Hematopoietic multipotent progenitor cell treated with erythropoietin and hydrocortisone succinate and interleukin-3 and kit ligand, for 15 days (in vitro differentiated cells): Measurements from ENCODE around the gene SAGE1.
"Not testable (repeated sequence)": the region's sequence is repeated elsewhere in the genome, so short reads cannot be mapped to it uniquely, and the experiment has no call there.

Experiments
- DNase-seq: peaks from one replicate; pipeline ENCODE4 v3.0.0-alpha.2; 2015; ENCODE audit warnings: low spot score

SAGE1 gene, protein sequence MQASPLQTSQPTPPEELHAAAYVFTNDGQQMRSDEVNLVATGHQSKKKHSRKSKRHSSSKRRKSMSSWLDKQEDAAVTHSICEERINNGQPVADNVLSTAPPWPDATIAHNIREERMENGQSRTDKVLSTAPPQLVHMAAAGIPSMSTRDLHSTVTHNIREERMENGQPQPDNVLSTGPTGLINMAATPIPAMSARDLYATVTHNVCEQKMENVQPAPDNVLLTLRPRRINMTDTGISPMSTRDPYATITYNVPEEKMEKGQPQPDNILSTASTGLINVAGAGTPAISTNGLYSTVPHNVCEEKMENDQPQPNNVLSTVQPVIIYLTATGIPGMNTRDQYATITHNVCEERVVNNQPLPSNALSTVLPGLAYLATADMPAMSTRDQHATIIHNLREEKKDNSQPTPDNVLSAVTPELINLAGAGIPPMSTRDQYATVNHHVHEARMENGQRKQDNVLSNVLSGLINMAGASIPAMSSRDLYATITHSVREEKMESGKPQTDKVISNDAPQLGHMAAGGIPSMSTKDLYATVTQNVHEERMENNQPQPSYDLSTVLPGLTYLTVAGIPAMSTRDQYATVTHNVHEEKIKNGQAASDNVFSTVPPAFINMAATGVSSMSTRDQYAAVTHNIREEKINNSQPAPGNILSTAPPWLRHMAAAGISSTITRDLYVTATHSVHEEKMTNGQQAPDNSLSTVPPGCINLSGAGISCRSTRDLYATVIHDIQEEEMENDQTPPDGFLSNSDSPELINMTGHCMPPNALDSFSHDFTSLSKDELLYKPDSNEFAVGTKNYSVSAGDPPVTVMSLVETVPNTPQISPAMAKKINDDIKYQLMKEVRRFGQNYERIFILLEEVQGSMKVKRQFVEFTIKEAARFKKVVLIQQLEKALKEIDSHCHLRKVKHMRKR

DNA sequence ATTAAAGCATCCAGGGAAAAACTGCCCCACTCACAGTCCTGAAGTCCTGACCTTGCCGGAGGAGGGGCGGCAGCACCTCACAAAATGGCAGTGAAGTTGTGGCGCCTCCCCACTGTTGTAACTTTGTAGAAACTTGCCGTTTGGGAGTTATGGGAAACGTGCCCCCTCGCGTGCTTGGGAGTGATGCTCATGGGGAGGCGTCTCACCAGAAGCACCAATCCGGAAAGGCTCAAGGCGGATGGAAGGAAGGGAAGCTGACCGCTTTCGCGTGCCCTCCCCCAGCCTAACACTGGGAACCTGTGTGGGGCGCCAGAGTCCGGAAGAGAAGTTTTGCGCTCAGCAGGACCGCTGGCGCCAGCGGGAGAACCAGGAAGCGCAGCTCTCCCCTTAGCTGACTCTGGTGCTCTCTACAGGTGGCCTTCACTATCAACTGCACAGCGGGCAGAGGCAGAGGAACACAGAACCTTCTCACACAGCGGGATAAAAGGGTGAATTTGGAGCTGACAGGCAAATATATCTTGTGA is at the start of gene SAGE1, which contains the start of gene CT45A10:
Gene SAGE1, plus strand, starts transcription at position 423 of the 524 bp plus-strand sequence. CDS start 2,527 bp downstream, outside the sequence.
Gene CT45A10, minus strand, starts transcription at position 151 of the 524 bp plus-strand sequence. CDS start 8,100 bp downstream, outside the sequence.
- no peak for DNase-seq

DNA sequence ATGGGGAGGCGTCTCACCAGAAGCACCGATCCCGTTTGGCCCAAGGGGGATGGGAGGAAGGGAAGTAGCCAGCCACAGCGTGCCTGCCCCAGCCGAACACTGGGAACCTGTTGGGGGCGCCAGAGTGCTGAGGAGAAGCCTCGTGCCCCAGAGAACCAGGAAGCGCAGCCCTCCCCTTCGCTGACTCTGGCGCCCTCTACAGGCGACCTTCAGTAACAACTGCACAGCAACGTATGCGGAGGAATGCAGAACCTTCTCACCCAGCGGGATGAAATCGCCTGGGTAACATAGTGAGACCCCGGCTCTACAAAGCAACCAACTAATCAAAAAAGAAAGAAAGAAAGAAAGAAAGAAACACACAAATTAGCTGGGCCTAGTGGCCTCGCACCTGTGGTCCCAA is 39.1 kb upstream of the SAGE1 start, which contains the start of gene CT45A8:
Gene CT45A8, minus strand, starts transcription at position 101 of the 400 bp plus-strand sequence. CDS start 3,755 bp downstream, outside the sequence.
- DNase-seq: not testable (repeated sequence)

DNA sequence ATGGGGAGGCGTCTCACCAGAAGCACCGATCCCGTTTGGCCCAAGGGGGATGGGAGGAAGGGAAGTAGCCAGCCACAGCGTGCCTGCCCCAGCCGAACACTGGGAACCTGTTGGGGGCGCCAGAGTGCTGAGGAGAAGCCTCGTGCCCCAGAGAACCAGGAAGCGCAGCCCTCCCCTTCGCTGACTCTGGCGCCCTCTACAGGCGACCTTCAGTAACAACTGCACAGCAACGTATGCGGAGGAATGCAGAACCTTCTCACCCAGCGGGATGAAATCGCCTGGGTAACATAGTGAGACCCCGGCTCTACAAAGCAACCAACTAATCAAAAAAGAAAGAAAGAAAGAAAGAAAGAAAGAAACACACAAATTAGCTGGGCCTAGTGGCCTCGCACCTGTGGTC is 21.8 kb upstream of the SAGE1 start, which contains the start of gene CT45A9:
Gene CT45A9, minus strand, starts transcription at position 101 of the 400 bp plus-strand sequence. CDS start 3,751 bp downstream, outside the sequence.
- not testable (repeated sequence) for DNase-seq

DNA sequence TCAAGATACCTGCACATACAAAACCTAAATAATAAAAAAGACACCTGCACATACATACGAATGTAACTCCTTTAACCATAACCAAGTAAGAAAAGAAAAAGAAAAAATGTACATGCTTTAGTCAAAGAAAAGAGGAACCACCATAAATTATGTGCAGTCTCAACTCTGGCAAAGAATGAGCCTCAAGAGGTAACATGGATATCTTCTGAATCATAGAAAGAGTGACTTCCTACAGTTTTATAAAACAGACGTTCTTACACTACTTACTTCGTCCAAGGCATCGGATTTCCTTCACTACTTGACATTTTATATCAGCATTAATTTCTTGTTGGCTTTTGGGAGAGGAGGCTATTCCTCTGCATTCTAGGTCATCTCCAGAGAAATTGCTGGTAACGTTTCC is 10.8 kb upstream of the SAGE1 start:
- DNase-seq: not testable (repeated sequence)

DNA sequence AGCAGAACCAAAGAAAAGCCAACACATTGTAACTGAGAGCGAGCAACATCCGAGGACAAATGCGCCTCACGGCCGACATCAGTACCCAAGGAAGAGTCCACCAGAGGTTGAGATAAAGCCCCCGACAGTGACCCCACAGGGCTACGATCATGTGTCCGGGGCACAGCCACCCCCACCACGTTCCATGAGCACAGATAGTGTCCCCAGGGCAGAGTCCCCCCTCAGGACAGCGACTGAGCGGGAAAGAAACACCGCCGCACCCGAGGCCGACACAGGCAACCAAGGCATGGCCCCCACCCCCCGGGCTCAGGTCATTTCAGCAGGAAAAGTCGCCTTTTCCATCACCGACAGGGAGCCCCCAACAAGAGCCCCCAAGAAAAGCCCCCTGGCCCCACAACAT is 5.3 kb upstream of the SAGE1 start:
- not testable (repeated sequence) for DNase-seq

DNA sequence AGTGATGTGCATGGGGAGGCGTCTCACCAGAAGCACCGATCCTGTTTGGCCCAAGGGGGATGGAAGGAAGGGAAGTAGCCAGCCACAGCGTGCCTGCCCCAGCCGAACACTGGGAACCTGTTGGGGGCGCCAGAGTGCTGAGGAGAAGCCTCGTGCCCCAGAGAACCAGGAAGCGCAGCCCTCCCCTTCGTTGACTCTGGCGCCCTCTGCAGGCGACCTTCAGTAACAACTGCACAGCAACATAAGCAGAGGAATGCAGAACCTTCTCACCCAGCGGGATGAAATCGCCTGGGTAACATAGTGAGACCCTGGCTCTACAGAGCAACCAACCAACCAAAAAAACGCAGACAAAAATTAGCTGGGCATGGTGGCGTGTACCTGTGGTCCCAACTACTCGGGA is 4.5 kb upstream of the SAGE1 start:
- peak; percentile 16 for DNase-seq

DNA sequence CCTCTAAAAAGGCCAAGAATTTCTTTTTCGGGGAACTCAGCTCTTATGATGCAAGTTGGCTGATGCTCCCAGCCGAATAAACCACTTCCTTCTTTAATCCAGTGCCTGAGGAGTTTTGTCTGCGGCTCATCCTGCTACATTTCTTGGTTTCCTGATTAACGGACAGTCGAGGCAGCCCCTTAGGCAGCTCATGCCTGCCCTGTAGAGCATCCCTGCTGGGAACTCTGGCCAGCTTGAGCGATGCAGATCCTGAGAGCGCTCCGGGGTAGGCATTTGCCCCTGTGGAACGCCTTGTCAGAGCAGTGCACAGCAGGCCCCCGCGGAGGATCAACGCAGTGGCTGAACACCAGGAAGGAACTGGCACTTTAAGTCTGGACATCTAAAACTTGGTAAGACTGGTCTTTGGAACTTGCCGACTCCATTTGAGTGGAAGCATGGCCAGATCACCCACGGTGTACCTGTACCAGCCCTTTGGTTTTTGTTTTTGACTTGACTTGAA is 3.4 kb upstream of the SAGE1 start:
- no peak for DNase-seq

DNA sequence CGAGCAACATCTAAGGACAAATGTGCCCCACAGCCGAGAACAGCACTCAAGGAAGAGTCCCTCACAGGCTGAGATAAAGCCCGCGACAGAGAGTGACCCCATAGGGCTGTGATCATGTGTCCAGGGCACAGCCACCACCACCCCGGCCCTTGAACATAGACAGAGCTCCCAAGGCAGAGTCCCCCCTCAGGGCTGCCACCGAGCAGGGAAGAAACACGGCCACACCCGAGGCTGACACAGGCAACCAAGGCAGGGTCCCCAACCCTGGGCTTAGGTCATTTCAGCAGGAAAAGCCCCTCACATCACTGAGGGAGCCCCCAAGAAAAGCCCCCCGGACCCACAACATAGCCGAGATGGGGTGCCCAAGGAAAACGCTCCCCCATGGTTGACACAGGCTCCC is 735 bp upstream of the SAGE1 start:
- no peak for DNase-seq

DNA sequence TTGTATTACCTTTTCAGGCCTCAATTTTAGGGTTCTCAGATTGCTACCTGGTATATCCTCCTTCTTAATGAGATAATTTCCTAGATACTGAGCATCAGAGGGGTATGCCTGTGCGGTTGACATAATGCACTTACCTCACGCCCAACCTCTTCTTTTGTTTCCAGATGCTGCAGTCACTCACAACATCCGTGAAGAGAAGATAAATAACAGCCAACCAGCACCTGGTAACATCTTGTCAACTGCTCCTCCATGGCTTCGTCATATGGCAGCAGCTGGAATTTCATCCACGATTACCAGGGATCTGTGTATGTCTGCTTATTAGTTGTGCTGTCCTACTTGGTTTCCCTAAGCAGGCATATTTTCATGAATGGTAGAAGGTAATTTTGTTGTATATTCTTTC is 16.7 kb downstream of the SAGE1 start:
- no peak for DNase-seq

DNA sequence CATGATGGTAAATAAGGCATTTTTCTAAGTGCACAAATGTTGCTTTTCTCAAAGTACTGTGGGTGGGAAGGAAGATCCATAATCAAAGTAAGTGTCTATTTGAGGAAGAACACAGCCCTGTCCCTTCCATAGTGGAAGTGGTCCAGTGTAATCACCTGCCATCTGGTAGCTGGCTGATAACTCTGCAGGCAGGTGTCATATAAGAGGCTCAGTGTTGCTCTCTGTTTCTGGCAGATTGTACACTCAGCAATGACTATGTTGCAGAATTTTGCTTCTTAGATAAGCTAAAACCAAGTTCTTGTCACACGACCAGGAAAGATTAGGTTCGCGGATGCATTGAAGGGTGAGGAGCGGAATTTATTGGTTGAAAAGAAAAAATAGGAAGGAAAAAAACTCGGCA is 20.9 kb downstream of the SAGE1 start:
- DNase-seq: no peak

DNA sequence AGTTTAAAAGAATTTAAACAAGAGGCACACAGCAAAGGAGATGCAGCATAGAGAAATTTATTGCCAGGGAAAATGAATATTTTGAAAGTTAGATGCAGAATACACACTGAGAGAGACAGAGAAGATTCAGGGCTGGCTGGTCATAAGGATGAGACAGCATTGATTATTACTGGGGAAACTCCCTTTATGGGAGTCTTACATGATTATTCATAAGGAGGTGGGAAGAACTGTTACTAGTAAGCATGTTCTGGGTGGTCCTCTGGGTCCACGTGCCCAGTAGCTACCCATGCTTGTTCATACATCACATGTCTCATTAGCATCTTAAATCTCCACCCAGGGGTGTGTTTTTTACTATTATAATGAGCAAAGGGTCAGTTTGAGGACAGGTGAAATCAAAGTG is 27.0 kb downstream of the SAGE1 start:
- not testable (repeated sequence) for DNase-seq

DNA sequence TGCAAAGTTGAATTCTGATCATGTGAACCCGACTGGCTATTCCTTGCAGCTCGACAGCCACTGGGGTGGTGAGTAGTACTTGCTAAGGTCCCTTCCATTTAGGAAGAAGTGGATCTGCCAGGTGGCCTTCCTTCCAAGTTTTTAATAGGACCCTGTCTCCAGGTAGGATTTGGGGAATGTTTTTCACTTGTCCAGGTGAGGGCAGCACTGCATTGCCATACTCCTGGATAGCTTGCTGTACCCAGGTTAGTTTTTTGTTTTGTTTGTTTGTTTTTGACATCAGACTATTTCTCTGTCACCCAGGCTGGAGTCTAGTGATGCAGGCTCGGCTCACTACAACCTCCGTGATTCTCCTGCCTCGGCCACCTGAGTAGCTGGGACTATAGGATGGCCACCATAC is 29.8 kb downstream of the SAGE1 start:
- DNase-seq: no peak

DNA sequence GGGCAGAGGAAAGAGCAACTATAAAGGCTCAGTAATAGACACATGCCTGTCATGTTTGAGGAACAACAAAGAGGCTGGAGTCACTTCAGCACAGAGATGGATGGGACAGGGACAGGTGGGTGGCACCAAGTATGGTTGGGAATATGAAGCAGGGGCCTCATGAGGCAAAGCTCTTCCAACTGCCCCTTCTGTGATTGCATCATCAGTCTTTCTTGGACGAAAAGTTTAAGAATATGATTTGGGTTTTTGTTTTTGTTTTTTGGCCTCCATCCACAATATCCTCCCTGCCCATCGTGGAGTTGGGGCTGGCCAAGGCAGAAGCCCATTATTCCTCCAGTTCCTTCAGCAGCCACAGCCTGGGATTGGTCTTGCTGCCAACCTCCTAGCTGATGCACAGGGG is 34.4 kb downstream of the SAGE1 start:
- no peak for DNase-seq

DNA sequence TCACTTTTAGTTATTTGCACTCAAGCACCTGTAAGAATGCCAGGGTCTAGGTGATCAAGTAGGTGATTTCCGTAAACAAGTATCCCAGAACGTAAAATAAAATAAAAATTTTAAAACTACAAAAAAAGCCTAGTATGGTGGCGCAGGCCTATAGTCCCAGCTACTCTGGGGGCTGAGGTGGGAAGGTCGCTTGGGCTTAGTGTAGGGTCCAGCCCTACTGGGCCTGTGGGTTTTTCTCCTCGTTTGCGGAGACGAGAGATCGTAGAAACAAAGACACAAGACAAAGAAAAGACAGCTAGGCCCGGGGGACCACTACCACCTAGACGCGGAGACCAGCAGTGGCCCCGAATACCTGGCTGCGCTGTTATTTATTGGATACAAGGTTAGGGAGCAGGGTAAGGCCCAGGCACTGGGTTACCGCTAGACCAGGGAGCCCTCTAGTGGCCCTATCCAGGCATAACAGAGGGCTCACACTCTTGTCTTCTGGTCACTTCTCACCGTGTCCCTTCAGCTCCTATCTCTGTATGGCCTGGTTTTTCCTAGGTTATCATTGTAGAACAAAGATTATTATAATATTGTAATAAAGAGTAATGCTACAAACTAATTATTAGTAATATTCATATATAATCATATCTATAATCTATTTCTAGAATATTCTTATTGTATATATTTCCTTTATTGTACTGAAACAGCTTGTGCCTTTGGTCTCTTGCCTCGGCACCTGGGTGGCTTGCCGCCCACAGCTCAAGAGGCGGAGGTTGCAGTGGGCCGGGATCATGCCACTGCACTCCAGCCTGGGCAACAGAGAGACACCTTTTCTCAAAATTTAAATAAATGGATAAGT is 38.4 kb downstream of the SAGE1 start:
- peak; percentile 32 for DNase-seq

DNA sequence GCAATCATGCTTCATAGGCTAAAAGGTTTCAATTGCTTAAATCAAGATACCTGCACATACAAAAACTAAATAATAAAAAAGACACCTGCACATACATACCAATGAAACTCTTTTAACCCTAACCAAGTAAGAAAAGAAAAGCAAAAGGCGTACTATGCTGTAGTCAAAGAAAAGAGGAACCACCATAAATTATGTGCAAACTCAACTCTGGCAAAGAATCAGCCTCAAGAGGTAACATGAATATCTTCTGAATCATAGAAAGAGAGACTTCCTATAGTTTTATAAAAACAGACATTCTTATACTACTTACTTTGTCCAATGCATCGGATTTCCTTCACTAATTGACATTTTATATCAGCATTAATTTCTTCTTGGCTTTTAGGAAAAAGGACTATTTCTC is 51.0 kb downstream of the SAGE1 start:
- DNase-seq: no peak

DNA sequence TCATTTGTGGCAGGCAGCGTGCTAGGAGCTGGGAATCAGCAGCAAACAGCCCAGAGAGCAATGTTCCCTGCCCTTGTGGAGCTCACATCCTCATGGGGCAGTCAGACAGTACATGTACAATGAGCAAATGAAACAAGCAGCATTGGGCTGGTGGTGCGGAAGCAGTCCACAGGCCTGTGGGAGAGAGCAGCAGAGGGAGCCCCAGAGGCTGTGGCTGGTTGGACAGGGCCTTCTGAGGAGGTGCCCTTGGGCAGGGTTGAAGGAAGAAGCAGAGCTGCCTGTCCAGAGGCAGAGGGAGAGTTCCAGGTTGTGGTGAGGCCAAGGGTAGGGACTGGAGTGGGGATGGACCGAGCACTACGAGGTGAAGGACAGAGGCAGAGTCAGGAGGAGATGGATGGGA is 57.8 kb downstream of the SAGE1 start:
- DNase-seq: no peak
